ENCODE data around the gene TRUB2. TPM values are rescaled to one million over a fixed set of nuclear protein-coding genes. Genes with fewer than 3 reads are reported as not detected.
"Not testable (repeated sequence)": the region's sequence is repeated elsewhere in the genome, so short reads cannot be mapped to it uniquely, and the experiment has no call there.

The TRUB2 gene
- total and polyA plus RNA-seq, 2 experiments from 2014 or later, result 13.8 to 33.2 TPM

- DNase-seq, result peak; percentile 85
- 62 to 67% methylated on average over 6 of the region's 6 CpGs for WGBS, 2 experiments (ENCODE audit: low coverage in 1 of 2, low lambda C conversion rate in 2 of 2, missing lambda C conversion rate in 2 of 2)
- H4K20me1 ChIP-seq (ENCODE audit: insufficient read depth), result no peaks in the 10 kb centered on the region
- H3K4me2 ChIP-seq (ENCODE audit: unreplicated experiment), result no peak overlapping the region
- in situ Hi-C loops (cut with MboI), result no loop called here
- peaks cover 10% of the 10 kb centered on the region for H3K4me1 ChIP-seq (ENCODE audit: insufficient read depth)
- no peak overlapping the region for H2AFZ ChIP-seq
- peak overlapping the region; percentile 21; the same call in 1 of the 2 replicates for H3K9ac ChIP-seq
- no peaks in the 10 kb centered on the region for H3K36me3 ChIP-seq (ENCODE audit: low read depth)
- H3F3A ChIP-seq (ENCODE audit: insufficient read depth), result no peaks in the 10 kb centered on the region; the same call in 1 of the 2 replicates
- H3K27me3 ChIP-seq (replicated peaks; ENCODE audit: insufficient read depth), result no peaks in the 10 kb centered on the region
- no peak overlapping the region for H3K4me3 ChIP-seq
- peak overlapping the region; percentile 52 for H3K27ac ChIP-seq
- no peaks in the 10 kb centered on the region for H3K9me3 ChIP-seq (ENCODE audit: low read depth)
- no peak for TF ChIP-seq EZH2phosphoT487 (IDR thresholded peaks at IDR 0.05; ENCODE audit: insufficient read depth, low read depth)
- TF ChIP-seq EZH2 (IDR thresholded peaks at IDR 0.05; ENCODE audit: insufficient read depth, poor library complexity, severe bottlenecking), result no peak
- H3K9me2 ChIP-seq (ENCODE audit: insufficient read depth), result no peaks in the 10 kb centered on the region
- peaks cover 18% of the 10 kb centered on the region for H3K79me2 ChIP-seq (ENCODE audit: insufficient read depth)
These were observed 39.7 kb downstream of the TRUB2 start for GRCh38 chr9:128282500-128282899.

DNA sequence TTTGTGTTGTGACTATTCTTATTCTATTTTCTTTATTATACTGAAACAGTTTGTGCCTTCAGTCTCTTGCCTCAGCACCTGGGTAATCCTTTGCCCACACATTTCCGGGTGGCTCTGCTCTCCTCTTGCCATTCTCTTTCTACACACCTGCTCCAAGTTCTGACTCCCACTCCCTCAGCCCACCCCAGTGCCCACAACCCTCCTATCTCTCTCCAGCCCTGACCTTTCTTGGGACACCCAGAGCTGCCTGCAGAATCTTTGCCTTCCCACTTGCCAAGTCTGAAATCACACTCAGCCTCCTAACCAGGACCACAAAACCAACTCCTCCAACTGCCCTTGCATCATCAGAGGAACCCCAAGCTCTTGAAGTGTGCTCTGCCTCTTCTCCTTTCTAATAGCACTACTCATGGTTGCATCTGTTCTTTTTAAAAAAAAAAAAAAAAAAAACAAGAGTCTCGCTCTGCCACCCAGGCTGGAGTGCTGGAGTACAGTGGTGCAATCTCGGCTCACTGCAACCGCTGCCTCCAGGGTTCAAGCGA, 42.1 kb downstream of the TRUB2 start:
- Histone ChIP-seq H3K4me3 (no peak overlapping the region), H3K27me3 (replicated peaks; ENCODE audit: insufficient read depth) (no peaks in the 10 kb centered on the region), H3K4me2 (ENCODE audit: unreplicated experiment) (no peak overlapping the region), H3K79me2 (ENCODE audit: insufficient read depth) (peaks cover 38% of the 10 kb centered on the region), H2AFZ (no peak overlapping the region), H3K9ac (no peak overlapping the region), H3K9me3 (ENCODE audit: low read depth) (no peaks in the 10 kb centered on the region), H3K4me1 (ENCODE audit: insufficient read depth) (peaks cover 16% of the 10 kb centered on the region), H4K20me1 (ENCODE audit: insufficient read depth) (no peaks in the 10 kb centered on the region), H3F3A (ENCODE audit: insufficient read depth) (no peaks in the 10 kb centered on the region; the same call in 1 of the 2 replicates), H3K27ac (no peak overlapping the region), H3K9me2 (ENCODE audit: insufficient read depth) (no peaks in the 10 kb centered on the region), H3K36me3 (ENCODE audit: low read depth) (no peaks in the 10 kb centered on the region)
- TF ChIP-seq EZH2phosphoT487 (IDR thresholded peaks at IDR 0.05; ENCODE audit: insufficient read depth, low read depth), result no peak
- no peak for TF ChIP-seq EZH2 (IDR thresholded peaks at IDR 0.05; ENCODE audit: insufficient read depth, poor library complexity, severe bottlenecking)
- WGBS, 2 experiments (ENCODE audit: low coverage in 1 of 2, low lambda C conversion rate in 2 of 2, missing lambda C conversion rate in 2 of 2), result 88 to 90% methylated on average over 5 of the region's 5 CpGs
- DNase-seq, result no peak
- in situ Hi-C loops (cut with MboI), result no loop called here

DNA sequence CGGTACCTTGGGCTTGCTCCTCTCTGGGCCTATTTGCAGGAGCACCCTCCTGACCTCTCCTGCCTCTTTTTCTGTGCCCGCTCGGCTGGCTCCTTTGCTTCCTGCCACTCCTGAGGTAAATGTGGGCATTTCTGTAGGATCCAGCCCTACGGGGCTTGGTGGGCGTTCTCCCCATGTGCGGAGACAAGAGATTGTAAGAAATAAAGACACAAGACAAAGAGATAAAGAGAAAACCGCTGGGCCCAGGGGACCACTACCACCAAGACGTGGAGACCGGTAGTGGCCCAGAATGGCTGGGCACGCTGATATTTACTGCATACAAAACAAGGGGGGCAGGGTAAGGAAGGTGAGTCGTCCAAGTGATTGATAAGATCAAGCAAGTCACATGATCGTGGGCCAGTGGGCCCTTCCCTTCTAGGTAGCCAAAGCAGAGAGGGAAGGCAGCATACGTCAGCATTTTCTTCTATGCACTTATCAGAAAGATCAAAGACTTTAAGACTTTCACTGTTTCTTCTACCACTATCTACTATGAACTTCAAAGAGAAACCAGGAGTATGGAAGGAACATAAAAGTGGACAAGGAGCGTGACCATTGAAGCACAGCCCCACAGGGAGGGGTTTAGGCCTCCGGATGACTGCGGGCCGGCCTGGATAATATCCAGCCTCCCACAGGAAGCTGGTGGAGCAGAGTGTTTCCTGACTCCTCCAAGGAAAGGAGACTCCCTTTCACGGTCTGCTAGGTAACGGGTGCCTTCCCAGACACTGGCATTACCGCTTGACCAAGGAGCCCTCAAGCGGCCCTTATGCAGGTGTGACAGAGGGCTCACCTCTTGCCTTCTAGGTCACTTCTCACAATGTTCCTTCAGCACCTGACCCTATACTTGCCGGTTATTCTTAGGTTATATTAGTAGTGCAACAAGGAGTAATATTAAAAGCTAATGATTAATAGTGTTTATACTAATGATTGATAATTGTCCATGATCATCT, 42.9 kb downstream of the TRUB2 start:
- H3K9me2 ChIP-seq (ENCODE audit: insufficient read depth); H3K9ac ChIP-seq; H3K4me2 ChIP-seq (ENCODE audit: unreplicated experiment); H3K27me3 ChIP-seq (replicated peaks; ENCODE audit: insufficient read depth); DNase-seq; H3K36me3 ChIP-seq (ENCODE audit: low read depth); H3K27ac ChIP-seq; in situ Hi-C loops (cut with MboI); H3K9me3 ChIP-seq (ENCODE audit: low read depth); H3F3A ChIP-seq (ENCODE audit: insufficient read depth); H2AFZ ChIP-seq; H3K4me3 ChIP-seq; H4K20me1 ChIP-seq (ENCODE audit: insufficient read depth): not testable (repeated sequence)
- WGBS, 2 experiments (ENCODE audit: low coverage in 1 of 2, low lambda C conversion rate in 2 of 2, missing lambda C conversion rate in 2 of 2), result 83% methylated on average over 22 of the region's 22 CpGs
- Histone ChIP-seq H3K79me2 (ENCODE audit: insufficient read depth) (peaks cover 45% of the 10 kb centered on the region), H3K4me1 (ENCODE audit: insufficient read depth) (peaks cover 20% of the 10 kb centered on the region)

GRCh38 chr9:128276574-128277270, 45.5 kb downstream of the TRUB2 start:
- Histone ChIP-seq H3K27ac (peak overlapping the region; percentile 60), H3K9me2 (ENCODE audit: insufficient read depth) (no peaks in the 10 kb centered on the region), H3F3A (ENCODE audit: insufficient read depth) (no peaks in the 10 kb centered on the region; the same call in 1 of the 2 replicates), H3K9ac (peak overlapping the region; percentile 89), H3K4me3 (peak overlapping the region; percentile 96), H3K9me3 (ENCODE audit: low read depth) (no peaks in the 10 kb centered on the region), H3K27me3 (replicated peaks; ENCODE audit: insufficient read depth) (no peaks in the 10 kb centered on the region), H3K36me3 (ENCODE audit: low read depth) (peaks cover 19% of the 10 kb centered on the region), H3K4me1 (ENCODE audit: insufficient read depth) (peaks cover 20% of the 10 kb centered on the region), H4K20me1 (ENCODE audit: insufficient read depth) (no peaks in the 10 kb centered on the region), H2AFZ (peak overlapping the region; percentile 85), H3K79me2 (ENCODE audit: insufficient read depth) (peaks cover 72% of the 10 kb centered on the region), H3K4me2 (ENCODE audit: unreplicated experiment) (peak overlapping the region; percentile 94)
- in situ Hi-C loops (cut with MboI), result no loop called here
- 2 to 5% methylated on average over 18 to 23 of the region's 23 CpGs for WGBS, 2 experiments (ENCODE audit: low coverage in 1 of 2, low lambda C conversion rate in 2 of 2, missing lambda C conversion rate in 2 of 2)
- TF ChIP-seq EZH2 (IDR thresholded peaks at IDR 0.05; ENCODE audit: insufficient read depth, poor library complexity, severe bottlenecking) (no peak), EZH2phosphoT487 (IDR thresholded peaks at IDR 0.05; ENCODE audit: insufficient read depth, low read depth) (no peak)
- peak; percentile 67 for DNase-seq
